CD4-positive, alpha-beta memory T cell (primary cell): ENCODE measurements around the gene TRAK1. TPM values are rescaled to one million over a fixed set of nuclear protein-coding genes. Genes with fewer than 3 reads are reported as not detected.

Source experiments
- CTCF ChIA-PET: fragments of 350-600 bp; sonication (Branson Sonifier 250); formaldehyde crosslinking; loops from one replicate; lab custom pipeline; 2021; ENCODE audit warnings: inconsistent platforms; ENCODE audit not compliant: partially characterized antibody; lab: Charles Lee
- POLR2A ChIA-PET: fragments of 350-600 bp; sonication (Branson Sonifier 250); formaldehyde crosslinking; loops from one replicate; lab custom pipeline; 2021; ENCODE audit not compliant: partially characterized antibody; lab: Charles Lee
- DNase-seq, 5 donors: peaks; one replicate each; pipeline versions ENCODE4 v3.0.0 to v3.0.0-alpha.2; 2020 to 2022; ENCODE audit warnings: mixed read lengths in 1 of 5
- H3K27ac ChIP-seq: one replicate; pipeline ENCODE4 v1.7.0; 2013; ENCODE audit warnings: low read depth, low read length
- H3K27me3 ChIP-seq: 2 replicates; pipeline ENCODE4 v1.7.0; 2013; ENCODE audit warnings: mild to moderate bottlenecking, low read length, moderate library complexity; ENCODE audit not compliant: insufficient read depth
- H3K36me3 ChIP-seq: 2 replicates; pipeline ENCODE4 v1.7.0; 2013; ENCODE audit warnings: mild to moderate bottlenecking, low read length, moderate library complexity; ENCODE audit not compliant: insufficient read depth
- H3K4me1 ChIP-seq: 2 replicates; pipeline ENCODE4 v1.7.0; 2013; ENCODE audit warnings: mild to moderate bottlenecking, low read length, moderate library complexity; ENCODE audit not compliant: insufficient read depth
- H3K4me3 ChIP-seq, 2 donors: one replicate each; pipeline ENCODE4 v1.7.0; 2013; ENCODE audit warnings: low read length in 2 of 2, mild to moderate bottlenecking in 1 of 2
- H3K9me3 ChIP-seq, 2 donors: one replicate each; pipeline ENCODE4 v1.7.0; 2013; ENCODE audit warnings: low read length in 2 of 2, control low read depth in 1 of 2; ENCODE audit not compliant: control insufficient read depth in 1 of 2
- H3K27ac Mint-ChIP-seq, 7 donors: one replicate each; pipeline ENCODE4 v1.8.0; 2020 to 2021; ENCODE audit warnings: mixed read lengths in 7 of 7, mild to moderate bottlenecking in 6 of 7, inconsistent platforms in 3 of 7, moderate library complexity in 3 of 7
- H3K27me3 Mint-ChIP-seq, 2 donors: one replicate each; pipeline ENCODE4 v1.8.0; 2020 to 2021; ENCODE audit warnings: mixed read lengths in 2 of 2
- H3K36me3 Mint-ChIP-seq, 2 donors: one replicate each; pipeline ENCODE4 v1.8.0; 2020 to 2021; ENCODE audit warnings: mixed read lengths in 2 of 2, inconsistent platforms in 1 of 2, mild to moderate bottlenecking in 1 of 2
- H3K4me1 Mint-ChIP-seq, 4 donors: one replicate each; pipeline ENCODE4 v1.8.0; 2020 to 2021; ENCODE audit warnings: mixed read lengths in 4 of 4, mild to moderate bottlenecking in 1 of 4
- H3K4me3 Mint-ChIP-seq, 8 donors: one replicate each; pipeline ENCODE4 v1.8.0; 2020 to 2021; ENCODE audit warnings: mixed read lengths in 8 of 8, mild to moderate bottlenecking in 7 of 8, moderate library complexity in 6 of 8, inconsistent platforms in 3 of 8
- H3K9me3 Mint-ChIP-seq, 8 donors: one replicate each; pipeline ENCODE4 v1.8.0; 2020 to 2021; ENCODE audit warnings: mixed read lengths in 8 of 8, mild to moderate bottlenecking in 5 of 8, inconsistent platforms in 3 of 8, moderate library complexity in 1 of 8
- intact Hi-C: fragments of 100-400 bp; cut with micrococcal nuclease; formaldehyde crosslinking; loops from one replicate; pipeline ENCODE4 v1.15.1; 2023
- polyA plus RNA-seq, 2 donors: library from polyadenylated mRNA; unstranded; fragments of 300-500 nt; fragmentation: Illumina TruSeq; gene quantifications; one replicate each; pipeline ENCODE4 v1.2.3, GENCODE V29; 2021
- total RNA-seq, 2 experiments: library from RNA; stranded (reverse); gene quantifications; one replicate each; pipeline ENCODE4 v1.2.3, GENCODE V29; 2021

TRAK1 gene
- total and polyA plus RNA-seq, 4 experiments from 2014 or later, result 3.4 to 17.2 (median 13.2) TPM

DNA sequence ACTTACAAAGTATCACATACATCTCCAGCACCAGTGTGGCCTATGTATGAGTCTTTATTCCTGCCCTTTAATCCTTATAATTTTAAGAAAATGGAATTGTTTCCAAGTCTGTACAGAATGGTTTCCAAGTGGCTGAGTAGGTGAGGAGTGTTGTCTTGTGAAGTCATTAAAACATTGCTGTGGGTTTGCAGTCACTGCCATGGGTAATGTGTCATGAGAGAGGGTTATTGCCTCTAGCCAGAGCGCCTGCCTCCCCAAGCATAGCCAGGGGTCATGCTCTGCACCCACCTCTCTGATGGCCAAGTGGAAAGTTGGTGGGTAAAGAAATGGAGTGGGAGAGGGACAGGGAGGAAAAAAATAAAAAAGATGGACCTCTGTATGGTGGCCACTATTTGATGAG, 25.3 kb downstream of the TRAK1 start:
- Mint-ChIP-seq H3K36me3 (peaks cover 3 to 11% of the 10 kb centered on the region in 2 donors), H3K27ac (peak overlapping the region in 1 of 7 donors; percentile 8), H3K4me3 (no peak overlapping the region), H3K27me3 (no peaks in the 10 kb centered on the region), H3K4me1 (peaks cover 3 to 10% (median 9%) of the 10 kb centered on the region in 4 donors), H3K9me3 (no peaks in the 10 kb centered on the region)
- Histone ChIP-seq H3K36me3 (no peaks in the 10 kb centered on the region), H3K27ac (no peak overlapping the region), H3K9me3 (no peaks in the 10 kb centered on the region), H3K4me3 (no peak overlapping the region), H3K27me3 (no peaks in the 10 kb centered on the region), H3K4me1 (no peaks in the 10 kb centered on the region)
- intact Hi-C loops, result loop anchor here (2.0 to 5.0 kb wide), 2 partner anchors 112 to 441 kb away; no protein-coding TSS in a partner anchor
- ChIA-PET POLR2A (no interaction called here), CTCF (no interaction called here)
- DNase-seq, result no peak

DNA sequence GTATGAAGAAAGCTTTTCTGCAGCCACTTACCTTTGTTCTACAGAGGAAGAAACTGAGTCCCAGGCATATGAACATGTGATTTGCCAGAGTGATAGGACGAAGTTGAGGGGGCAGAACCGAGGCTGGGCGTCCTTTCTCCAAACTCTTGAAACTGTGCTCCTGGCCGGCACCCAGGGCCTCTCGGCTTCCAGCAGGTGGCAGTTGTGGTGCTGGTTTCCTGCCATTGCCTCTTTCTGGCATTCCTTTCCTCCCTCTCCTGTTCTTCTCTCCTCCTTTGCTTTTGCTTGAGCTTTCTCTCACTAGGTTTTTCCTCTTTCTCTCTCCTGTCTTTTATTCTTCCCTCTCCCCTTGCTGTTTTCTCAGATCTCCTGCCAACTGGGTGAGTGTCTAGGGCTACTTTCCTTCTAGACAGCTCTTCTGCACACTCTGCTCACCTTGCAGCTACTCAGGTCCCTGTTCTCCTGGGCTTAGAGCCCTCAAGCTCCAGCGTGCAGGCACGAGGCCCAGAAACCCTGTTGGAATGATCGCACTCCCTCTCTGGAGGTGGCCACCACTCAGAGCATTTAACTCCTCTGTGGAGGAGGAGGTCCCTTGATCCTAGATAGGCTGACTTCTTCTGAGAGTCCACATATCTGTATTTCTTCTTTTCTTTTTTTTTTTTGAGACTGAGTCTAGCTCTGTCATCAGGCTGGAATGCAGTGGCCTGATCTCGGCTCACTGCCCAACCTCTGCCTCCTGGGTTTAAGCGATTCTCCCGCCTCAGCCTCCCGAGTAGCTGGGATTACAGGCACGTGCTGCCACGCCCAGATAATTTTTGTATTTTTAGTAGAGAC, 26.2 kb downstream of the TRAK1 start:
- intact Hi-C loops, result loop anchor here (1.0 to 5.0 kb wide), 4 partner anchors 74 to 440 kb away; no protein-coding TSS in a partner anchor
- CTCF ChIA-PET, result interaction anchor here (1.0 to 3.8 kb wide), 5 partner anchors 9 to 115 kb away, joined by 3 to 35 read pairs (median 4); no protein-coding TSS in a partner anchor
- H3K4me1 ChIP-seq, result no peaks in the 10 kb centered on the region
- no peak overlapping the region for H3K4me3 ChIP-seq
- no peaks in the 10 kb centered on the region for H3K27me3 ChIP-seq
- Mint-ChIP-seq H3K27me3 (no peaks in the 10 kb centered on the region), H3K27ac (peak overlapping the region in 2 of 7 donors; percentile 36 to 79), H3K9me3 (no peaks in the 10 kb centered on the region), H3K4me1 (peaks cover 5 to 12% (median 9%) of the 10 kb centered on the region in 4 donors), H3K36me3 (peaks cover 3 to 11% of the 10 kb centered on the region in 2 donors), H3K4me3 (no peak overlapping the region)
- no peaks in the 10 kb centered on the region for H3K36me3 ChIP-seq
- no peaks in the 10 kb centered on the region for H3K9me3 ChIP-seq
- H3K27ac ChIP-seq, result no peak overlapping the region
- POLR2A ChIA-PET, result interaction anchor here (0.6 kb wide), 1 partner anchor 165 kb away, joined by 4 read pairs; no protein-coding TSS in a partner anchor
- DNase-seq, result no peak

DNA sequence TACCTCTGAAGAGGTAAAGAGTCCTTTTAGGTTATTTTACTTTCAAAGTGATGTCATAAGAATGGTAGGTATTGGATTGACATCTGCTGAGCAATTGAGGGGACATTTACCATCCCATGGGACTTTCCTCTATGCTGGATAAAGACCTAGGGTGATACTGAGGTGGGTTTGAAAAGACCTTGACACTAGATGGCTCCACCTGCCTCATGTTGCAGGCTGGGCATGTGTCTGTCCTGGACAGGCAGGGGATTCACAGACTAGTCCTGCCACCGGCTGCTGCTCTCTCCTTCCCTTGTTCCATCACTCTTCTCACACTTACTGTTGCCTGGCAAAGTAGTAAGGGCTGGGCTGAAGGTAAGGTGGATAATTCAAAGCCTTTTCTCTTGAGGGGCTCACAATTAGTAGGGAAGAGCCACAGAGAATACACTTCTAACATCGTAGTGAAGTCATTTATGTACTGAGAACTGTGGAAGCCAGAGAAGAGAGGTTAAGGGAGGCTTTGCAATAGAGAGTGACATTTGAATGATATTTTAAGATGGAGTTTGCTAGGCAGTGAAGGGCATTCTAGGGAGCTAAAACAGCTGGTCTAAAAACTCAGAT, 27.7 kb downstream of the TRAK1 start:
- H3K27me3 Mint-ChIP-seq, result no peaks in the 10 kb centered on the region
- peaks cover 13 to 17% (median 16%) of the 10 kb centered on the region in 4 donors for H3K4me1 Mint-ChIP-seq
- no peaks in the 10 kb centered on the region for H3K9me3 ChIP-seq
- intact Hi-C loops, result loop anchor here (2.0 to 5.0 kb wide), 2 partner anchors 324 to 438 kb away; no protein-coding TSS in a partner anchor
- H3K36me3 Mint-ChIP-seq, result peaks cover 3 to 10% of the 10 kb centered on the region in 2 donors
- ChIA-PET POLR2A (no interaction called here), CTCF (interaction anchor here (0.5 to 3.8 kb wide), 6 partner anchors 19 to 1538 kb away, joined by 3 to 35 read pairs (median 4); no protein-coding TSS in a partner anchor)
- no peak for DNase-seq
- H3K36me3 ChIP-seq, result no peaks in the 10 kb centered on the region
- H3K9me3 Mint-ChIP-seq, result no peaks in the 10 kb centered on the region
- no peak overlapping the region for H3K4me3 Mint-ChIP-seq
- H3K27ac ChIP-seq, result no peak overlapping the region
- H3K27ac Mint-ChIP-seq, result peak overlapping the region in 3 of 7 donors; percentile 37 to 61 (median 43)
- H3K27me3 ChIP-seq, result no peaks in the 10 kb centered on the region
- H3K4me3 ChIP-seq, result no peak overlapping the region
- H3K4me1 ChIP-seq, result no peaks in the 10 kb centered on the region

DNA sequence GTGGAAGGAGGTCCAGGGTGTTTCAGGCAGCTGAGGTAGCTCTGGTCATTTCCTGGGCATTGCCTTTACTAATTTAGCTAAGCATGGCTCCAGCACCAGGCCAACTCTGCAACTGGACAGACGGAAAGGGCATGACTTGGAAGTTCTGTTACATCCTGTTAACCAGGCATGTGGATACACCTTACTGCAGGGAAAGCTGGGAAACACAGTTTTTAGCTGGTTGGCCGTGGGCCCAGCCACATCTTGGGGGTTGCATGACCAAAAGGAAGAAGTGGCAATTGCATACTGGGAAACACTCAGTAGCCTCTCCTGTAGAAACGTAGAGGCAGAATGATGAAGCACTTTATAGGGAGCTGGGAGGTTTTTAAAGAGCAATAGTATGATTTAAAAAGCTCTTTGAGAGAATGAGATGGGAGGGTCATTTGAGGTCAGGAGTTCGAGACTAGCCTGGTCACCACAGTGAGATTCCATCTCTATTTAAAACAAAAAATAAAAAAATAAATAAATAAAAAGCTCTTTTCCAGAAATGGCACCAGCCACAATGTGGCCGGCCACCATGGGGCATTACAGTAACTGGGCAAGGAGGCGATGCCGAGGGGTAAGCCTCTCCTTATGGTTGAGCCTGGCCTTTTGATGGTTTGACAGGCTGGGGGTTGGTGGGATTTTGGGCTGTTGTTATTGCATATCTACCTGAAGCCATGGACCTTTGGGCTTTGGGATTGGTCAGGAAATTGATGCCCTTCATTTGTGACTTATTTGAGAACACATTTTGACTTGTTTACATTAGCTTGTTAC, 28.6 kb downstream of the TRAK1 start:
- ChIA-PET CTCF (interaction anchor here (0.8 to 3.8 kb wide), 7 partner anchors 20 to 1539 kb away, joined by 3 to 35 read pairs (median 4); no protein-coding TSS in a partner anchor), POLR2A (no interaction called here)
- H3K27ac ChIP-seq, result no peak overlapping the region
- no peaks in the 10 kb centered on the region for H3K9me3 ChIP-seq
- Mint-ChIP-seq H3K4me1 (peaks cover 13 to 17% (median 15%) of the 10 kb centered on the region in 4 donors), H3K9me3 (no peaks in the 10 kb centered on the region), H3K4me3 (no peak overlapping the region), H3K36me3 (peaks cover 9 to 12% of the 10 kb centered on the region in 2 donors), H3K27ac (peak overlapping the region in 4 of 7 donors; percentile 0 to 46 (median 18)), H3K27me3 (no peaks in the 10 kb centered on the region)
- no peak overlapping the region for H3K4me3 ChIP-seq
- H3K4me1 ChIP-seq, result no peaks in the 10 kb centered on the region
- H3K36me3 ChIP-seq, result no peaks in the 10 kb centered on the region
- H3K27me3 ChIP-seq, result no peaks in the 10 kb centered on the region
- intact Hi-C loops, result loop anchor here (2.0 to 5.0 kb wide), 2 partner anchors 323 to 438 kb away; no protein-coding TSS in a partner anchor
- no peak for DNase-seq

DNA sequence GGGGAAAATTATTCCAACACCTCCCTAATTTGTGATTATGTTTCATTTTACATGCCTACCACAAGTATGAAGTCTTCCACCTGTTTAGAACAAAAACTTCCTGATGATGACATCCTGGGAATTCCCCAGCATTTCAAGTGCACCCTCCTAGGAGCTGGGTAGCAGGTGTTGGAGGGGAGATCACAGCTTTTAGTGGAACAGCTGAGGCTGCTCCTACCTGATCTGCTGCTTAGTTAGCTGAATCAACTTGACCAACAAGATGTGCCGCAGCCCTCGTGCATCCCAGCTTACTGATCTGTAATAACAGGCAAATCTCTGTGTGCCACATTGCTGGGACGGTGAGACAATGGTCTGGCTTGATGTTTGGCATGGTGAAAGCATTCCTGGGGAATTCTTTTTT, 29.7 kb downstream of the TRAK1 start:
- POLR2A ChIA-PET, result no interaction called here
- H3K27me3 Mint-ChIP-seq, result no peaks in the 10 kb centered on the region
- peaks cover 17 to 18% of the 10 kb centered on the region in 2 donors for H3K36me3 Mint-ChIP-seq
- Histone ChIP-seq H3K4me1 (no peaks in the 10 kb centered on the region), H3K27ac (no peak overlapping the region), H3K9me3 (no peaks in the 10 kb centered on the region), H3K36me3 (no peaks in the 10 kb centered on the region), H3K27me3 (no peaks in the 10 kb centered on the region), H3K4me3 (no peak overlapping the region)
- CTCF ChIA-PET, result interaction anchor here (0.7 to 3.8 kb wide), 6 partner anchors 21 to 1722 kb away, joined by 3 to 35 read pairs (median 4); no protein-coding TSS in a partner anchor
- H3K4me3 Mint-ChIP-seq, result no peak overlapping the region
- H3K9me3 Mint-ChIP-seq, result no peaks in the 10 kb centered on the region
- intact Hi-C loops, result no loop called here
- DNase-seq, result no peak
- H3K4me1 Mint-ChIP-seq, result peaks cover 13 to 17% (median 15%) of the 10 kb centered on the region in 4 donors
- H3K27ac Mint-ChIP-seq, result peak overlapping the region in 1 of 7 donors; percentile 31

DNA sequence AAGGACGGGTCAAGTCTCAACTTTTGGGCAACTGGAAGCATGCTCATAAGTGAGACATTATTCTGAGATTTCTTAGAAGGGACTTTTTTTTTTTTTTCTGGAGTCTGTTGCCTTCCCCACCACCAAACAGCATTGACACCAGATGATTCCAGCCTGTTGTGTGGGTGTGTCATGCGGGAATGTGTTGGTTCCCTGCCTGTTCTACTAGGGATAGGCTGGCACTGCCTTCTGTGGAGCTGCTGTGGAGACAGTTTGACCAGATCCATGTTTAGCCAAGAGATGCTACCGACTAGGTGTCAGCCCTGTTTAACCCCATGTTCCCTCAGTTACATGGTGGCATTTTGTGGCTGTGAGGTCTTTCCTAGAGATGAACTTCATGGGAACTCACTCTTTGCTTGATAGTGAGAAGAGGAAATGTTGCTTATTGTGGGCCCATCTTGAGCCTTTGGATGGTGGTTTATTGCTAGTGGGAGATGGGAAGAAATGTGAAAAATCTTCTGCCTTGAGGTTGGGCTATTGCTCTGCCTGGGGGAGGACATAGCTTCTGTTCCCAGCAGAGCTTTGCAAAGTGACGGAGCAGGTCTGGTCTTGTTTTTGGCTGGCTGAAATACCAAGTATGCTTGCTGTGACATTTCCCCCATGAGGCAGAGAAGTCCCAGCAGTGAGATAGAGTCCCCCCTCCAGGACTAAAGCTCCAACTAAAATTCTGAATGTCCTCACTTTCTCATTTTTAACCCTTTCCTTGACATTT, 31.3 kb downstream of the TRAK1 start:
- CTCF ChIA-PET, result no interaction called here
- peaks cover 10 to 15% (median 12%) of the 10 kb centered on the region in 4 donors for H3K4me1 Mint-ChIP-seq

More for the DNA sequence above, 31.3 kb downstream of the TRAK1 start:
- no peak overlapping the region for H3K4me3 Mint-ChIP-seq
- peak overlapping the region in 1 of 7 donors; percentile 39 for H3K27ac Mint-ChIP-seq
- DNase-seq, result no peak
- peaks cover 23 to 31% of the 10 kb centered on the region in 2 donors for H3K36me3 Mint-ChIP-seq
- intact Hi-C loops, result no loop called here
- H3K4me1 ChIP-seq, result no peaks in the 10 kb centered on the region
- POLR2A ChIA-PET, result no interaction called here
- no peaks in the 10 kb centered on the region for H3K27me3 ChIP-seq
- no peaks in the 10 kb centered on the region for H3K9me3 Mint-ChIP-seq
- no peaks in the 10 kb centered on the region for H3K27me3 Mint-ChIP-seq
- H3K9me3 ChIP-seq, result no peaks in the 10 kb centered on the region
- no peaks in the 10 kb centered on the region for H3K36me3 ChIP-seq
- H3K4me3 ChIP-seq, result no peak overlapping the region
- no peak overlapping the region for H3K27ac ChIP-seq
